ENCODE data around the gene FBRSL1.

Gene FBRSL1

GRCh38 chr12:132485619-132486018 lies 4.3 kb upstream of the FBRSL1 start:
- no peak for DNase-seq

- DNase-seq = no peak
These were observed 3.8 kb upstream of the FBRSL1 start for GRCh38 chr12:132486168-132486567.

- DNase-seq = no peak
These were observed 3.4 kb upstream of the FBRSL1 start for GRCh38 chr12:132486576-132486975.

GRCh38 chr12:132487311-132487741 lies 2.6 kb upstream of the FBRSL1 start:
- DNase-seq = no peak

- peak in 2 of 5 experiments; percentile 36 to 77 for DNase-seq
These were observed 1.5 kb upstream of the FBRSL1 start for GRCh38 chr12:132488127-132489077.

GRCh38 chr12:132489078-132489601 lies 811 bp upstream of the FBRSL1 start:
- peak; percentile 29 to 80 (median 57) for DNase-seq

GRCh38 chr12:132490422-132491137 lies 629 bp downstream of the FBRSL1 start:
- DNase-seq = peak in 1 of 5 experiments; percentile 38

GRCh38 chr12:132491138-132491663 lies 1.2 kb downstream of the FBRSL1 start:
- no peak for DNase-seq

GRCh38 chr12:132491761-132492378 lies 1.9 kb downstream of the FBRSL1 start:
- DNase-seq = no peak

- DNase-seq = no peak
These were observed 2.6 kb downstream of the FBRSL1 start for GRCh38 chr12:132492522-132492921.

GRCh38 chr12:132492951-132493350 lies 3.0 kb downstream of the FBRSL1 start:
- DNase-seq = no peak

GRCh38 chr12:132493482-132494178 lies 3.7 kb downstream of the FBRSL1 start:
- DNase-seq = no peak

GRCh38 chr12:132494294-132495164 lies 4.6 kb downstream of the FBRSL1 start:
- DNase-seq = no peak

- DNase-seq = no peak
These were observed 5.2 kb downstream of the FBRSL1 start for GRCh38 chr12:132495165-132495544.

- no peak for DNase-seq
These were observed 5.8 kb downstream of the FBRSL1 start for GRCh38 chr12:132495629-132496357.

- no peak for DNase-seq
These were observed 6.4 kb downstream of the FBRSL1 start for GRCh38 chr12:132496358-132496669.

- DNase-seq = no peak
These were observed 6.8 kb downstream of the FBRSL1 start for GRCh38 chr12:132496710-132497109.

- DNase-seq = no peak
These were observed 7.8 kb downstream of the FBRSL1 start for GRCh38 chr12:132497514-132498405.

GRCh38 chr12:132498931-132499330 lies 9.0 kb downstream of the FBRSL1 start:
- no peak for DNase-seq
